ENCODE results near the gene CAPN9.

Gene CAPN9

GRCh38 chr1:230832476-230832875, 85.3 kb downstream of the CAPN9 start (continued):
- TF ChIP-seq ZBTB49 (tag by site-specific recombination; IDR thresholded peaks at IDR 0.05; ENCODE audit: low read depth) (no peak), PATZ1 (tag by site-specific recombination; IDR thresholded peaks at IDR 0.05) (no peak)
- TF ChIP-seq, protein P1, sequence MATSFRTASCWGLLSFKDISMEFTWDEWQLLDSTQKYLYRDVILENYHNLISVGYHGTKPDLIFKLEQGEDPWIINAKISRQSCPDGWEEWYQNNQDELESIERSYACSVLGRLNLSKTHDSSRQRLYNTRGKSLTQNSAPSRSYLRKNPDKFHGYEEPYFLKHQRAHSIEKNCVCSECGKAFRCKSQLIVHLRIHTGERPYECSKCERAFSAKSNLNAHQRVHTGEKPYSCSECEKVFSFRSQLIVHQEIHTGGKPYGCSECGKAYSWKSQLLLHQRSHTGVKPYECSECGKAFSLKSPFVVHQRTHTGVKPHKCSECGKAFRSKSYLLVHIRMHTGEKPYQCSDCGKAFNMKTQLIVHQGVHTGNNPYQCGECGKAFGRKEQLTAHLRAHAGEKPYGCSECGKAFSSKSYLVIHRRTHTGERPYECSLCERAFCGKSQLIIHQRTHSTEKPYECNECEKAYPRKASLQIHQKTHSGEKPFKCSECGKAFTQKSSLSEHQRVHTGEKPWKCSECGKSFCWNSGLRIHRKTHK (tag by site-specific recombination; IDR thresholded peaks at IDR 0.05), result no peak

DNA sequence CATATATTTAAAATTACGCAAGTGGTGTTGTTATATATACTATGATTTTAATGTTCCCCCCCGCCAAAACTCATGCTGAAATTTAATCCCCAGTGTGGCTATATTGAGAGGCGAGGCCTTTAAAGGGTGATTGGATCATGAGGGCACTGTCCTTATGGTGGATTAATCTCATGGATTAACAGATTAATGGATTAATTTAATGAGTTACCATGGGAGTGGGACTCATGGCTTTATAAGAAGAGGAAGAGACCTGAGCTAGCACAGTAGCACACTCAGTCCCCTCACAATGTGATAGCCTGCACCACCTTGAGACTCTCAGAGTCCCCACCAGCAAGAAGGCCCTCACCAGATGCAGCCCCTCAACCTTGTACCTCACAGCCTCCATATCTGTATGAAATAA, 86.3 kb downstream of the CAPN9 start:
- no peak overlapping the region for H3K27ac ChIP-seq (ENCODE audit: extremely low read depth, low read depth, low read length)
- CTCF ChIA-PET, result interaction anchor here (0.6 to 0.7 kb wide), 3 partner anchors 141 to 234 kb away, joined by 3 to 4 read pairs (median 4); no protein-coding TSS in a partner anchor
- TF ChIP-seq ZNF660 (tag by site-specific recombination; IDR thresholded peaks at IDR 0.05) (no peak), ZNF391 (tag by site-specific recombination; IDR thresholded peaks at IDR 0.05; ENCODE audit: borderline replicate concordance, low read depth) (no peak), HOXC10 (CRISPR knock-in tag; IDR thresholded peaks at IDR 0.05) (no peak), ZBTB17 (tag by site-specific recombination; IDR thresholded peaks at IDR 0.05) (no peak)
- TF ChIP-seq, protein P2, sequence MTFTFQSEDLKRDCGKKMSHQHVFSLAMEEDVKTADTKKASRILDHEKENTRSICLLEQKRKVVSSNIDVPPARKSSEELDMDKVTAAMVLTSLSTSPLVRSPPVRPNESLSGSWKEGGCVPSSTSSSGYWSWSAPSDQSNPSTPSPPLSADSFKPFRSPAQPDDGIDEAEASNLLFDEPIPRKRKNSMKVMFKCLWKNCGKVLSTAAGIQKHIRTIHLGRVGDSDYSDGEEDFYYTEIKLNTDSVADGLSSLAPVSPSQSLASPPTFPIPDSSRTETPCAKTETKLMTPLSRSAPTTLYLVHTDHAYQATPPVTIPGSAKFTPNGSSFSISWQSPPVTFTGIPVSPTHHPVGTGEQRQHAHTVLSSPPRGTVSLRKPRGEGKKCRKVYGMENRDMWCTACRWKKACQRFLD (tag by site-specific recombination; IDR thresholded peaks at IDR 0.05), result no peak
- TF ChIP-seq, protein P3, sequence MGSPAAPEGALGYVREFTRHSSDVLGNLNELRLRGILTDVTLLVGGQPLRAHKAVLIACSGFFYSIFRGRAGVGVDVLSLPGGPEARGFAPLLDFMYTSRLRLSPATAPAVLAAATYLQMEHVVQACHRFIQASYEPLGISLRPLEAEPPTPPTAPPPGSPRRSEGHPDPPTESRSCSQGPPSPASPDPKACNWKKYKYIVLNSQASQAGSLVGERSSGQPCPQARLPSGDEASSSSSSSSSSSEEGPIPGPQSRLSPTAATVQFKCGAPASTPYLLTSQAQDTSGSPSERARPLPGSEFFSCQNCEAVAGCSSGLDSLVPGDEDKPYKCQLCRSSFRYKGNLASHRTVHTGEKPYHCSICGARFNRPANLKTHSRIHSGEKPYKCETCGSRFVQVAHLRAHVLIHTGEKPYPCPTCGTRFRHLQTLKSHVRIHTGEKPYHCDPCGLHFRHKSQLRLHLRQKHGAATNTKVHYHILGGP (tag by site-specific recombination; IDR thresholded peaks at IDR 0.05), result no peak
- no peaks in the 10 kb centered on the region for H3K9me3 ChIP-seq (ENCODE audit: control insufficient read depth, insufficient read depth, low read depth, low read length)
- no peaks in the 10 kb centered on the region for H3K4me1 ChIP-seq (ENCODE audit: control insufficient read depth, insufficient read depth, low read length)
- POLR2A ChIA-PET, result no interaction called here
- no peak overlapping the region for H3K4me3 ChIP-seq (ENCODE audit: low read depth, low read length)
- peaks cover 0 to 7% of the 10 kb centered on the region in 2 experiments; a peak in 1 of 3 replicates for H3K36me3 ChIP-seq (ENCODE audit: control insufficient read depth in 2 of 2, insufficient read depth in 1 of 2, low read length in 2 of 2)

- POLR2A ChIA-PET, result no interaction called here
- Histone ChIP-seq H3K4me1 (ENCODE audit: control insufficient read depth, insufficient read depth, low read length) (no peaks in the 10 kb centered on the region), H3K27ac (ENCODE audit: extremely low read depth, low read depth, low read length) (no peak overlapping the region), H3K36me3 (ENCODE audit: control insufficient read depth in 2 of 2, insufficient read depth in 1 of 2, low read length in 2 of 2) (peaks cover 0 to 15% of the 10 kb centered on the region in 2 experiments; a peak in 1 of 3 replicates), H3K9me3 (ENCODE audit: control insufficient read depth, insufficient read depth, low read depth, low read length) (no peaks in the 10 kb centered on the region), H3K4me3 (ENCODE audit: low read depth, low read length) (no peak overlapping the region)
- TF ChIP-seq ZNF529 (tag by site-specific recombination; IDR thresholded peaks at IDR 0.05; ENCODE audit: insufficient replicate concordance) (no peak), OSR2 (tag by site-specific recombination; IDR thresholded peaks at IDR 0.05) (no peak), ZNF785 (tag by site-specific recombination; IDR thresholded peaks at IDR 0.05) (no peak), ZNF433 (tag by site-specific recombination; IDR thresholded peaks at IDR 0.05; ENCODE audit: low read depth) (no peak), PATZ1 (tag by site-specific recombination; IDR thresholded peaks at IDR 0.05) (no peak)
- CTCF ChIA-PET, result interaction anchor here (2.4 kb wide), 1 partner anchor 32 kb away, joined by 8 read pairs; the partner anchor contains the start of gene C1orf198
Observed at GRCh38 chr1:230834292-230834691, 87.1 kb downstream of the CAPN9 start.
